Retinal pigment epithelial cell (primary cell): ENCODE results near the gene SLC17A9.

Source experiments
- DNase-seq: peaks from one replicate; pipeline ENCODE4 v3.0.0-alpha.2; 2010; ENCODE audit warnings: low read depth
- H3K4me3 ChIP-seq: 2 replicates; pipeline ENCODE4 v1.5.1; 2011; ENCODE audit warnings: mild to moderate bottlenecking, low read length, control low read depth, moderate library complexity
- TF ChIP-seq, protein P1 (sequence below): conservative IDR thresholded peaks from 2 replicates; pipeline ENCODE4 v1.5.1; 2011; ENCODE audit warnings: low read depth, low read length, control low read depth, inconsistent platforms

SLC17A9 gene

DNA sequence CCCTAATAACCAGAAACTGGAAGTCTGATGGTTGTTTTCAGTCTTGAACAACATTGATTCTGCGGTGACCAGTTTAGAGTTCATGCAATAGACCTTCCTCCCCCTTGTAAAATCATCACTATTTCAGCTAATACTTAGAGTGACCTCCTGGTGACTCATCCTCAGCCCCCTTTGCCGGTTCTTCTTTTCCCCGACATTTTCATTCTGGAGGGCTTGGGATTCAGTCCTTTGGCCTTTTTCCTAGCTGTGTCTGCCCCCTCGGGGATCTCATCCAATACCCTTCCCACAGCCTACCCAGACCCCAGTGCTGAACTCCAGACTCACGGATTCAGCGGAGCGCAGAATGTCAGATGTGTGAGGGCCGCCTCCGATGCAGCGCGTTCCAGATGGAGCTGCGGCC is 61.8 kb downstream of the SLC17A9 start:
- H3K4me3 ChIP-seq = no peak overlapping the region
- TF ChIP-seq, protein P1, sequence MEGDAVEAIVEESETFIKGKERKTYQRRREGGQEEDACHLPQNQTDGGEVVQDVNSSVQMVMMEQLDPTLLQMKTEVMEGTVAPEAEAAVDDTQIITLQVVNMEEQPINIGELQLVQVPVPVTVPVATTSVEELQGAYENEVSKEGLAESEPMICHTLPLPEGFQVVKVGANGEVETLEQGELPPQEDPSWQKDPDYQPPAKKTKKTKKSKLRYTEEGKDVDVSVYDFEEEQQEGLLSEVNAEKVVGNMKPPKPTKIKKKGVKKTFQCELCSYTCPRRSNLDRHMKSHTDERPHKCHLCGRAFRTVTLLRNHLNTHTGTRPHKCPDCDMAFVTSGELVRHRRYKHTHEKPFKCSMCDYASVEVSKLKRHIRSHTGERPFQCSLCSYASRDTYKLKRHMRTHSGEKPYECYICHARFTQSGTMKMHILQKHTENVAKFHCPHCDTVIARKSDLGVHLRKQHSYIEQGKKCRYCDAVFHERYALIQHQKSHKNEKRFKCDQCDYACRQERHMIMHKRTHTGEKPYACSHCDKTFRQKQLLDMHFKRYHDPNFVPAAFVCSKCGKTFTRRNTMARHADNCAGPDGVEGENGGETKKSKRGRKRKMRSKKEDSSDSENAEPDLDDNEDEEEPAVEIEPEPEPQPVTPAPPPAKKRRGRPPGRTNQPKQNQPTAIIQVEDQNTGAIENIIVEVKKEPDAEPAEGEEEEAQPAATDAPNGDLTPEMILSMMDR = no peak
- DNase-seq = no peak

DNA sequence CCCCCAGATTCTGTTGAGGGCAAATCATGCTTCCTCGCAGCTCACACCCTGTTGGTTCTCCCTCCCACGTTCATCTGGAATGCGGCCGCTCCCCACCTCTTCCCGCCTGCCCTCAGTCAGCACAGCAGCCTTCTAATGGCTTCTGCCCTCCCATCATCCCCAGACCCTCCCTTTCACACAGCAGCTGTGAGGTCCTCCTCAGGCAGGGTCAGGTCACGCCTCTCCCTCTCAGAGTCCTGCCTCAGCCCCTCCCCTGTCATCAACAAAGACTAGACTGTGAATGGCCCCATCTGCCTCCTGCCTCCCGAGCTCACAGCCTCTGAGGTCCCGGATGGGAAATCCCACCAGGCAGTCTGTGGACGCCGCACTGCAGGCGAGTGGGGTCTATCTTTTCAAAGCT is 62.2 kb downstream of the SLC17A9 start:
- TF ChIP-seq, protein P1 = no peak
- no peak for DNase-seq
- no peak overlapping the region for H3K4me3 ChIP-seq

DNA sequence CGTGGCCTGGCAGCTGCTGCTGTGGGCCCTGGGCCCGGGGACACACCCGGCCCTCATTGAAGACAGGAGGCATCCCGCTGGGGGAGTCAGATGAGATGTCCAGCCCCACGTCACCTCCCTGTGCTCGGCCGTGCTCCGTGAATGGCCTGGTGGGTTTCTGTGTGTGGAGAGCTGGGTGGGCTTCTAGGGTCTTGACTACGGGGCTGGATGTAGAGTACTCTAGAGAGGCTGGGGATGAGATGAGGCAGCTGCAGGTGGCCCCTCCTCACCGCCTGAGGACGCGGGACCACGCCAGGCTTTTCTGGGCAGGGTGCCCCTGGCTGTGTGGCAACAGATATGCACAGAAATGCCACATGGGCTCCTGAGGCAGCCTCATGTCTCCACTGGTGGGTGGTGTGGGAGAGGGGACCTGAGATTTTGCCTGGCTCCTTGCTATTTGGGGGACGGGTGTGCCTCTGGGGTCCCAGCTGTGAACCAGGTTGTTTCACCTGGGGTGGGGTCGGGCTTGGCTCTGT is 62.7 kb downstream of the SLC17A9 start:
- no peak for DNase-seq
- TF ChIP-seq, protein P1 = no peak
- no peak overlapping the region for H3K4me3 ChIP-seq

DNA sequence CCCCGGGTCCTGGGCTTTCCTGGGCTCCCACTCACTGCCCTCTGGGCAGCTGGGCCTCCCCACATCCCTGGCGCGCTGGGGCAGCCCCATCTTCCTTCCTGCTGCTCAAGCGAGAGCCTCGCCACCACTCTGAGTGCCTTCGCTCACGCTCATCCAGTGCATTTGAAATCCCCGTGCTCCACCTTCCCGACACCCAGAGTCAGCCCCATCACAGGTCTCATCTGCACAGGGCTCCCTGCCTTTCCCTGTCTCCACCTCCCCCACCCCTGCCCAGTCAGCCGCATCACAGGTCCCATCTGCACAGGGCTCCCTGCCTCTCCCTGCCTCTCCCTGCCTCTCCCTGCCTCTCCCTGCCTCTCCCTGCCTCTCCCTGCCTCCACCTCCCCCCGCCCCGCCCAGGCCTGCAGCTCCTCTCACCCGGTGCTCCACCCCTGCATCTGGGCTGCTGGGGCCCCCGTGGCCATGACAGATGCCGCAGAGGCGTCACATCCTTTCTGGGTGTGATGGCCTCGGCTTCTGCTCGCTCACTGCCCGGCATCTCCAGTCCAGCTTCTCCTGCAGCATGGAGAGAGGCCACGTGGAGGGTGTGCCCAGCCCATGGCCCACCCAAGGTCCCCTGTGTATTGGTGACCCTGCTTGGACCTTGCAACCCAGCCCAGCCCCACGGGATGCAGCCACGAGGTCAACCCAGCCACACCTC is 63.3 kb downstream of the SLC17A9 start:
- H3K4me3 ChIP-seq = no peak overlapping the region
- DNase-seq = no peak
- TF ChIP-seq, protein P1 = no peak

DNA sequence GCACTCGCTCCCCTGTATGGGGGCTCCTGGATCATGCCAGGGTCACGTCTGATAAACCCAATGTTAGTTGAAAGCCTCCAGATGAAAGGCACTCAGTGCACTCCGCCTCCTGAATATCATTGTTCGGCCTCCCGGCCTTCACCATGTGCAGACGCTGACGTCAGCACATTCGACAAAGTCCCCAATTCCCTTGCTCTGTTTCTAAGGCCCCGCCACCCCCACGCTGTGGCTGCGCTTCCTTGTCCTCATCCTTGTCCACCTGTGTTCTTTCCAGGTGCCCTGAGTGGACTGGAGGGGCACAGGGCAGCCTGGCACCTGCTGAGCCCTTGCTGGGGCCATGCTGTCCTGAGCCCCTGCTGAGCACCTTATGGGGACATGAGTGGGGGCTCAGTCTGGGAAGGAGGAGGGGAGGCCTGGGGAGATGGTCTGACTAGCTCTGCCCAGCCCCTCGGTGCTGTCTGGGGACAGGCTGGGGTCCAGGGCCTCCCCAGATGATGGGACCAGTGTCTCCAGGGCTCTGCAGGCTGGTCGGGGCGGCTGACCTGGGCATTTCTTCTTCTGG is 64.1 kb downstream of the SLC17A9 start:
- no peak for DNase-seq
- no peak overlapping the region for H3K4me3 ChIP-seq
- TF ChIP-seq, protein P1 = no peak

DNA sequence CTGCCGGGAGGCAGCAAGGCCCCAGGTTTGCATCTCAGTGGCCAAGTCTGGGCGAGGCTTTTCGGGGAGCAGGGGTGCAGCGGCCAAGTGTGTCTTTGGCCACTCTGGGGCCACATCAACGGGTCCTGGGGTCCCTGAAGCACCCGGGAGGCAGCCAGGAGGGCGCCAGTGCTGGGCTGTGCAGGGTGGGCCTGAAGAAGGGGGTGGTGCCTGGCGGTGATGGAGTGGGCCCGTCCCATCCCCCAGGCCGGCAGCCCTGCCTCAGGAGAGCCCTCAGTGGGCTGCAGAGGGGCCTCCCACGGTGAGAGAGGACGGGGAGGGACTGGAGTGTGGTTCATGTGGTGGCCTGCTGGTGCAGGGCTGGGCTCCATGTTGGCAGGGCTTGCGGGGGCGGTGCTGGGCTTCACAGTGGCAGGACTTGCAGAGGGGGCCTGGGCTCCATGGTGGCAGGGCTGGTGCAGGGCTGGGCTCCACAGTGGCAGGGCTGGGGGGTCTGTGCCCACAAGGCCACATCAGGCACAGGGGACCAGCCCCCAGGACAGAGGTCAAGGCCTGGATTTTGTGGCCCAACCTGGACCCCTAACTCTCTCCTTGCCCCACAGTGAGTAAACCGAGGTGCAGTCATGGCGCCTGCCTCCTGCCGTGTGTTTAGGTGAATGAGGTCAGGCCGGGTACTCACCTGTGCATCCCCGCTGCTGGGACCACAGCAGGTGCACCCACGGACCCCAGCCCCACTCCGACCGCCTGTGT is 64.7 kb downstream of the SLC17A9 start:
- no peak for DNase-seq
- TF ChIP-seq, protein P1 = no peak
- H3K4me3 ChIP-seq = no peak overlapping the region
